HG03460 (cell line): ENCODE measurements around the gene DOCK4.

Experiments used
- ATAC-seq: cut with Tn5 transposase; IDR thresholded peaks from one replicate; pipeline ENCODE4 v1.9.1; 2021; ENCODE audit not compliant: unreplicated experiment

Gene DOCK4

GRCh38 chr7:112115880-112116279, 90.3 kb downstream of the DOCK4 start:
- no peak for ATAC-seq

GRCh38 chr7:112113913-112114575, 92.2 kb downstream of the DOCK4 start:
- ATAC-seq = no peak

DNA sequence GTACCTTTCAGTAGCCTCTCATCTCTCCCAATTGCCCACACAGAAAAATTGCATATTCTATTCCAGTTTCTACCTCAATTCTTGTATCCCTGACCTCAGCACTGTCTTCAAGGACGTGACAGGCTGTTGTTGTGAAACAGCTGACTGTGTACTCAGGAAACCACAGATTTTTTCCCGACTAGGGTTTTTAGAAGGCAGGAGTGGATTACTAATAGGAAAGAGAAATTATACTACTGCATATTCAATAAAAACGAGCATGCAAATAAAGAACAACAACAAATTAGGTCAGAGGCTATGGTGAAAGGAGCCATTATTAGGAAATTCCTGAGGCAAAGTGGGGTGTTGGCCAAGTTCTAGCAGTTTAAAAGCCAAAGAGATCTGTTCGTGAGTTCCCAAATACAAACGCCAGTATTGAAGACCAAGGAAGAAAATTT, 93.4 kb downstream of the DOCK4 start:
- ATAC-seq = no peak

DNA sequence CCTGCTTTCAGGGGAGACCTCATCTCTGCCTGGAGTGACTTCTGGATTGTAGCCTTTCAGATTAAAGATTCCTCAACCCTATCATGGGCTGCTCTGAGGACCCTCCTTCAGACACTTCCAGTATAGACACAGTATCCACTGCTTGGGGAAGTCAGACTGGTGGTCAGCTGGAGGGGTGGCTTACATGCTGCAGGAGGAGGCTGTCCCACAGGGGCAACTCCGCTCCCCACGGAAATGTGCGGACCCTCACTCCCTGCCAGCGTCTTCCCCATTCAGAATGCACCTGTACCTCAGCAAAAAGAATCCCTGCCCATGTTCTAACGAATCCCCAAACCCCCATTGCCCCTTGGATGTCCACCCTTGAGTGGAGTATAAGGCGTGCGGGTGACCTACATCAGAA, 95.5 kb downstream of the DOCK4 start:
- ATAC-seq = no peak

- ATAC-seq = no peak
Measured at GRCh38 chr7:112110175-112110574, 96.0 kb downstream of the DOCK4 start.

GRCh38 chr7:112108981-112109380, 97.2 kb downstream of the DOCK4 start:
- ATAC-seq = no peak

- ATAC-seq = no peak
Measured at GRCh38 chr7:112105584-112106530, 100.3 kb downstream of the DOCK4 start.

- no peak for ATAC-seq
Measured at GRCh38 chr7:112104120-112104519, 102.1 kb downstream of the DOCK4 start.

GRCh38 chr7:112103246-112103645, 103.0 kb downstream of the DOCK4 start:
- ATAC-seq = no peak

DNA sequence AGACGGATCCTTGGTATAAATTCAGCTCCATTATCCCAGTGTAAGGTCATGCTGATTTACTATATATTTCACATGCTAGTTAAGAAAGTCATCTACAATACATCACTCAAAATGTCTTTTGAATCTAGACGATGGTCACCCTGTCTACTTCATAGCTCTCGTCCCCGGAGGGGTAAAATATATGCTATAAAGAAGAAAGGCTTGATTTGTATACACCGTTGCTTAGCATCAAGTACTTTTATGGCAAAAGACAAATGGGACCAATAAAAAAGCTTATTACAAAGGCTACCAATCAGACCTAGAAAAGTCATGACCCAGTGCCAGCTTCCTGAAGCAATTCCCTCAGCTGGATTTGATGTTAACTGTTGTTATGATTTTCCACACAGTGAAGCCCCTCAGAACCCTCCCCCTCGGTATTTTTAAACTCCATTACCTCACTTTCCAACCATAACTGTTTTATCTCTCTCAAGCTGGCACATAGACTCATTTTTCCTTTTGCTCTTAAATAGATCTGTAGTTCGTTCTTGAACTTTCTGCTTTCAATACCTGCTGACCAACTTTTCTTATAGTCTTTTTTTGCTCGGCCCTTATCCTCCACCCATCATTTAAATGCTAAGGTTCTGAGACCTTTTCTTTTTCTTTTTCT, 104.9 kb downstream of the DOCK4 start:
- no peak for ATAC-seq

DNA sequence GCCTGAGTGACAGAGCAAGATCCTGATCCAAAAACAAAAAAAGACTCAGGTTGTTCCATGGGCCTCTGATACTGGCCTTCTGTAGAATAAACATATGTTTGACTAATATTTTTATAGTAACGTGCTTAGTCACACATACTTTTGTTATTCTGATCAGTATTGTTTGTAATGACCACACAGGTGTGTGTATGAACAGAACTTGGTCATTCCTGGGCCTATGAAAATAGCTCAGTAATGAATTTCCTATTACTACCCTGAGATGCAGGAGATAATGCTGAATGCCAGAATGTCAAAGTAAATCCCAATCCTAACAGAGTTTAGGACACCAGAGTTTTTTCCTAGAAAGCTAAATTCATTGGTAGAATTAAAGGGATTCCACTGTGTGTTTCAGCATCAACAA, 108.7 kb downstream of the DOCK4 start:
- ATAC-seq = no peak

GRCh38 chr7:112093409-112093808, 112.8 kb downstream of the DOCK4 start:
- ATAC-seq = no peak

DNA sequence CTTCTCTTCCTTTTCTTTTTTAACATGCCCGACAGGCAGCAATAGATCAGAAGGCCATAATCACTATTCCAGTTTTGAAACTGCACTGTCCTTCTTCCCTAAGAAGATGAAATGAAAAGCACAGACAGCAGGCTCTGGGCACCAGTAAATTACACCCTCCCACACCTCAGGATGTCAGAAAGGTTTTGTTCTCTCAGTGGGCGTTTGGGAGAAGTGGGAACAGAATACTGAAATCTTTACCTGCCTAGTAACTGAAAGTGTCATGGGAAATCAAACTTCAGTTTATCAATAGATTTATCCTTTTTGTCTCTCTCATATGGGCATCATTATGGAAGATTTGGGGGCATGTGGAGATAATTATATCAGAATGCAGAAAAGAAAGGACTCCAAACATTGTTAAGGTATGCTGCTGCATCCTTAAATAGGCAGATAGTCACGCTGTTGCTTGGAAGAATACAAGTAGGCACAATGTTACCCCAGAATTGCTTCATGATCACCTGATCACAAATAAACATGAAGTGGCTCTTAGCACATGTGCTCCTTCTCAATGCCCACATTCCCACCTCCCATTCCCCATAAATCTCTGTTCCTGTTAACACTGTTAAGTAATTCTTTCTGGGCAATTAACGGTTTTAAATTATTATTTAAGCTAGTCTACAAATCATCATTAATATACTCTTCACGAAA, 113.3 kb downstream of the DOCK4 start:
- ATAC-seq = no peak

GRCh38 chr7:112092306-112092705, 113.9 kb downstream of the DOCK4 start:
- ATAC-seq = no peak

DNA sequence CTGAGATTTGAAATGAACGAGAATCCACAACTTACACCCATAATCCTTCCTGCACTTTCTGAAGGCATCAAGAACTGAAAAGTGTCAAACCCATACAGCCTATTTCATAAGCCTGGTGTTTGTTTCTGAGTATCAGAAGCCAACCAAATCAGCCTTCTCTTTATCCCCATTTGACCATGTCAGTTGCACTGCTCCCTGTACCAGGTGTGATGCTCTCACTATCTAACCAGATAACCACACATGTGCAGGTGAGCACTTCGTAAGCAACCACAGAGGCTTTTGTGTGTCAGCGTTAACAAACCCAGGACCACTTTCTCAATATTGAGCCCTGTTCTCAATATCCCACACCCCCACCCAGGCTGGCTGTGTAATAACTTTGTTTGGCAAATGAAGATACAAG, 114.4 kb downstream of the DOCK4 start:
- ATAC-seq = no peak

GRCh38 chr7:112089551-112089950, 116.6 kb downstream of the DOCK4 start:
- no peak for ATAC-seq

- no peak for ATAC-seq
Measured at GRCh38 chr7:112088484-112089016, 117.6 kb downstream of the DOCK4 start.

DNA sequence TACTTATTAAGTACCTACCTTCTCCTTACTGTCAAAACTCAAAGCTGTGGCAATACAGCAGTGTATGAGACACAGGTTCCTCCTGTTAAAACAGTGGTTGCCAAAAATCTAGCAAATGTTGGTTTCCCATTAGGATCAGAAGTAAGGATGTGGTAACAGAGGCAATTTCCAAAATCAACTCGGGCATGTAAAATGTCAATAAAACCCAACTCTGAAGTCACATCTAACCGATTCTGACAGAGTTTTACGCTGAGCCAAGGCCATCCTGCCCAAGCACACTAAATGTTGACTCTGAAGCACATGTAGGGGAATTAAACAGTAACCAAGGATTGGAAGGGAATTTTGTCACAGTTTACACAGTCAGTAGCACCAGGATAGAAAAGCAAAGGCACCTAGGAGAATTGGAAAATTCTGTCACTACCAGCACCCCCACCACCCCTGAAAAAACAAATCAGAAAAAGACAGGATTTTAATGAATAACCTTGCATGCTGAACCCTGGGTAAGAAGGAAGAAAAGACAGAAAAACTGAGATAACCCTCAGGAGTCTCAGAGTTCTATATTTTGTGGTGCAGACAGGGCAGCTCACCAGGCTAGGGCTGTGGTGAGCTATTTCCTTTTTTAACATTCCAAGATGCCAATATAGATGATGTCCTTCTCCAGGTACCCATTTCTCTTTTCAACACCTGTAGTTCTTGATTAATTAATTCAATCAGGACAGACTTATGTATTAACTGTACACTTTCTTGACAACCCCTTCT, 119.5 kb downstream of the DOCK4 start:
- ATAC-seq = no peak

DNA sequence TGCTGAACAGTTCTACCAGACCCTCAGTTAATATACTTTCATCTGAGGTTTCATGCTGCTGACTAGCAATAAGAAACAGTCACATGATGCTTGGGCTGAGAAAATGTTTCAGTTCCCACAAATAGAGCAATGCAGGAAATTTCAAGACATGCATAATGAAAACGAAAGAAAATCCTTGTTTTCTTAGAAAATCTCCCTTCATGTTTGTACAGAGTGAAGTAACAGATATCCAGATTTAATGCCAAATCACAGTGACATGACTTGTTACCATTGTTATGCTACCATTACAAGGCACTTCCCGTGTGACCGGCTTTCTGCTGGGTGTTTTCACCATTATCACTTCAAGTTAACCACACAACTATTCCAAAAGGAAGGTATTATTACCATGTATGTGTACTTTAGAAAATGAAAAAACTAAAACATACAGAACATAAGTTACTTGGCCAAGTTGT, 121.7 kb downstream of the DOCK4 start:
- peak; percentile 48 for ATAC-seq

DNA sequence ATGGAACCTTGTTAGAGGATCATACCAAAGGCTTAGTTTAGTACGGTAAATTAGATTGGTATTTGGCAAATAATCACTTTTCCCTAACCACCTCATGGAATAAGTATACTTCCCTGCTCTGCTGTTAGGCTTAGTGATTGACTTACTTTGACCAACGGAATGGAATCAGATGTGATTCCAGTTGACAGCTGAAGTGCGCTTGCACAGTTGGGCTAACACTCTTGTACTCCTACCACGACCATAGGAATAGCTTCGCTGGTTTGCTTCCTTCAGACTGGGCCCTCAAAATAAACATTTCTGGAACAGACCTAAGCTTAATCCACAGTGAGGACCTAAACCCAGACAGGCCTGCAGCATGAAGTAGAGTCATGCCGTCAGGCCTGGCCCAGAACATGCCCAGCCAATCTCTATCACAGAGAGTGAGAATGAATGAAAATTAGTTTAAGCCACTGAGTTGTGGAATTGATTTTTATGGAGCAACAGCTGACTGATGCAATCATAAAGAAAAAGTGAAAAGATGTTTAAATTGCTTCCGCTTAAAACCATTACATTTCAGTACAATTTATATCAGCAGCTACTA, 122.3 kb downstream of the DOCK4 start:
- ATAC-seq = no peak
